HG02588 (cell line): ENCODE measurements around the gene HABP2.

Source experiments
- ATAC-seq: cut with Tn5 transposase; IDR thresholded peaks from one replicate; pipeline ENCODE4 v1.9.1; 2021; ENCODE audit warnings: mild to moderate bottlenecking, moderate library complexity; ENCODE audit not compliant: unreplicated experiment

The HABP2 gene

GRCh38 chr10:113525713-113526112 is 27.1 kb upstream of the HABP2 start:
- ATAC-seq = no peak

GRCh38 chr10:113527211-113527906 is 25.5 kb upstream of the HABP2 start:
- ATAC-seq = no peak

GRCh38 chr10:113528876-113529275 is 24.0 kb upstream of the HABP2 start:
- no peak for ATAC-seq

- no peak for ATAC-seq
Observed at GRCh38 chr10:113529575-113529974, 23.3 kb upstream of the HABP2 start.

- ATAC-seq = no peak
Observed at GRCh38 chr10:113530476-113530875, 22.4 kb upstream of the HABP2 start.

GRCh38 chr10:113532724-113533123 is 20.1 kb upstream of the HABP2 start:
- ATAC-seq = no peak

- no peak for ATAC-seq
Observed at GRCh38 chr10:113533801-113534200, 19.1 kb upstream of the HABP2 start.

GRCh38 chr10:113534423-113534822 is 18.4 kb upstream of the HABP2 start:
- no peak for ATAC-seq

- ATAC-seq = no peak
Observed at GRCh38 chr10:113537672-113538071, 15.2 kb upstream of the HABP2 start.

GRCh38 chr10:113538151-113538550 is 14.7 kb upstream of the HABP2 start:
- no peak for ATAC-seq

GRCh38 chr10:113539789-113540188 is 13.1 kb upstream of the HABP2 start:
- no peak for ATAC-seq

- no peak for ATAC-seq
Observed at GRCh38 chr10:113540845-113541548, 11.9 kb upstream of the HABP2 start.

GRCh38 chr10:113541549-113541927 is 11.3 kb upstream of the HABP2 start:
- no peak for ATAC-seq

GRCh38 chr10:113543107-113543955 is 9.5 kb upstream of the HABP2 start:
- no peak for ATAC-seq

- no peak for ATAC-seq
Observed at GRCh38 chr10:113544392-113544791, 8.5 kb upstream of the HABP2 start.

GRCh38 chr10:113547426-113547825 is 5.4 kb upstream of the HABP2 start:
- no peak for ATAC-seq

- ATAC-seq = no peak
Observed at GRCh38 chr10:113549856-113550255, 3.0 kb upstream of the HABP2 start.

GRCh38 chr10:113550365-113550764 is 2.5 kb upstream of the HABP2 start:
- ATAC-seq = no peak

- ATAC-seq = no peak
Observed at GRCh38 chr10:113552014-113552413, 839 bp upstream of the HABP2 start.

- ATAC-seq = no peak
Observed at GRCh38 chr10:113553149-113553548, 296 bp downstream of the HABP2 start.

GRCh38 chr10:113554214-113554613 is 1.4 kb downstream of the HABP2 start:
- ATAC-seq = no peak

- no peak for ATAC-seq
Observed at GRCh38 chr10:113555245-113555644, 2.4 kb downstream of the HABP2 start.
